GM12865 (cell line): ENCODE measurements around the gene ARPC5.

Experiments used
- DNase-seq: peaks from one replicate; pipeline ENCODE4 v3.0.0; 2010; ENCODE audit warnings: low read depth
- H3K4me3 ChIP-seq: 2 replicates; pipeline ENCODE4 v1.5.1; 2011; ENCODE audit warnings: mild to moderate bottlenecking, low read depth, low read length, control low read depth
- CTCF ChIP-seq: IDR thresholded peaks from 2 replicates; pipeline ENCODE4 v1.5.1; 2011; ENCODE audit warnings: low read length, control low read depth, low read depth, inconsistent platforms; ENCODE audit not compliant: insufficient read depth; ENCODE audit errors: missing control alignments

Gene ARPC5

GRCh38 chr1:183602510-183602909, 33.1 kb downstream of the ARPC5 start:
- no peak overlapping the region for H3K4me3 ChIP-seq
- no peak for TF ChIP-seq CTCF
- peak; percentile 30 for DNase-seq

GRCh38 chr1:183600634-183601033, 34.9 kb downstream of the ARPC5 start:
- H3K4me3 ChIP-seq: no peak overlapping the region
- DNase-seq: no peak
- TF ChIP-seq CTCF: no peak

DNA sequence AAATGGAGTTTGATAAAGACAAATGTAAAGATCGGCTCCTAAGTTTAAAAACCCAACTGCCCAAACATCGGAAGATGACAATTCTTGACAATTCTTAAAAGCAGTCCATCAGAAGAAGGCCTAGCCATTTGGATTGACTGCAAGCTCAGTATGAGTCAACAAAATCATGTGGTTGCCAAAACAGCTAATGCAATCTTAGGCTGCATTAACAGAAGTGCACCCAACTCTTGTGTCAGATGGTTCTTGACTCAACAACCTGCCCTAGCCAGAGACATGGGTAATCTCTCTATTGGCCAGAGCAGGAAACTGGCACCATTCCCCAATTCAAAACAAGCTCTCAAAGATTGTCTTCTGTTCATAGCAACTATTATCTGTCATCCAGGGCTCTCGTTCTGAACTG, 35.4 kb downstream of the ARPC5 start:
- DNase-seq: peak; percentile 55
- TF ChIP-seq CTCF: no peak
- H3K4me3 ChIP-seq: no peak overlapping the region

DNA sequence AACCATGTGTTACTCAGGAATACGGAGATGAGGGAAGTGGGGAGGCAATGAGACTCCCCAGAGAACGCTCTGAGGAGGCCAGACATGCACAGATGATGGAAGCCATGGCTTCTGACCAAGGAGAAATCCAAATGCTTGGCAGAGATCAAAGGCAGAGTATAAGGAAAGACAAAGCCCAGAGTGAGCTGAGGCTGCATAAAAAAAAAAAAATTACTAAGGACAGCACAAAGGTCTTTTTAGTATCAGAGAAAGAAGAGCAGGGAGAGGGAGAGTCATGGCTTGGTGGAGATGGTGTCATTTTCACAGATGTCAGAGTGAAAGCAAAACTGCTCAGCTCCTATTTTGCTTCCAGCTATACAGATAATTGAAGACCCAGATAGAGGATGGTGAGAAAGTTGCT, 37.2 kb downstream of the ARPC5 start:
- H3K4me3 ChIP-seq: no peak overlapping the region
- no peak for TF ChIP-seq CTCF
- DNase-seq: peak; percentile 57

DNA sequence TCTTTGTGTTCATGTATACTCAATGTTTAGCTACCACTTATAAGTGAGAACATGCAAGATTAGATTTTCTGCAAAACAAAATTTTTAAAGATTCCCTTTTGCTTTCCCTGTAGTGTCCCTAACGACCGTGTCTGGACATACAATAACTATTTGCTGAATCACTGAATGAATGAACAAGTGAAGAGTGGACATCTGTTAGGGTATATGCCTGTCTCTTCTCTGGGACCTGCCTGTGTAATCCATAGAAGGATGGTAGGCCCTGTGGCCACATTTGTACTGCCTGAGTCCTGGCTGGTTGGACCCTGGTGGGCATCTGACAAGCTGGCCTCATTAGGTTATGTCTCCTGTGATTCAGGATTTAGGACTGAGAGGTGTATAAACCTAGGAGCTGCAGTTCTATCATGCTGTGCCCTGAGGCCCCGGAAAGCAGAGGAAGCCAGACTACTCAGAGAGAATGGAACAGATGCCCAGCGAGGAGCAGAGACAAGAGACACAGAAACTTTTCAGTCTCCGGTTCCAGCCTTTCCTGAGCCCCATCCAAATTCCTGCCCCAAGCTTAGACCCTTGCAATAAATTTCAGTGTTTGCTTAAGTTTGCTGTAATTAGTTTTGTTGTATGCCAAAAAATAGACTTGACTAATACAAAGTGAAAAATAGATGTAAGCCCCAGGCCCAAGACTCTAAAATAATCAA, 37.8 kb downstream of the ARPC5 start:
- DNase-seq: no peak
- H3K4me3 ChIP-seq: no peak overlapping the region
- no peak for TF ChIP-seq CTCF

DNA sequence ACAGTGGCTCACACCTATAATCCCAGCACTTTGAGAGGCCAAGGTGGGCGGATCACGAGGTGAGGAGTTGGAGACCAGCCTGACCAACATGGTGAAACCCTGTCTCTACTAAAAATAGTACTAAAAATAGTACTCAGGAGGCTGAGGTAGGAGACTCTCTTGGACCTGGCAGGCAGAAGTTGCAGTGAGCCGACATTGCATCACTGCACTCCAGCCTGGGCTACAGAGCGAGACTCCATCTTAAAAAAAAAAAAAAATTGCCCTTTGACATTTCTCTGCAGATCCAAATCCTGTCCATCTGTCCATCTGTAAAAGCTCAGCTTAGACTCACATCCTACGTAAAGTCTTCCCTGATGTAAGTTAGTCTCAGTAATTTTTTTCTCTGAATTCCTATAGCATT, 39.1 kb downstream of the ARPC5 start:
- TF ChIP-seq CTCF: no peak
- H3K4me3 ChIP-seq: no peak overlapping the region
- DNase-seq: no peak

GRCh38 chr1:183595537-183595936, 40.0 kb downstream of the ARPC5 start:
- H3K4me3 ChIP-seq: no peak overlapping the region
- no peak for DNase-seq
- no peak for TF ChIP-seq CTCF
